NT2/D1 (cell line): Measurements from ENCODE around the gene SLC24A4.

Experiments
- DNase-seq: peaks from one replicate; pipeline ENCODE4 v3.0.0-alpha.2; 2011; ENCODE audit warnings: low read depth, low spot score
- H3K27me3 ChIP-seq: 2 replicates; pipeline ENCODE4 v1.6.0; 2011; ENCODE audit warnings: mild to moderate bottlenecking; ENCODE audit not compliant: insufficient read length, insufficient read depth
- H3K36me3 ChIP-seq: 2 replicates; pipeline ENCODE4 v1.6.1; 2011; ENCODE audit warnings: mild to moderate bottlenecking, low read length, mixed read lengths; ENCODE audit not compliant: insufficient read depth, insufficient read length
- H3K4me1 ChIP-seq: 2 replicates; pipeline ENCODE4 v1.5.1; 2011; ENCODE audit not compliant: insufficient read depth, insufficient read length
- H3K4me3 ChIP-seq: 2 replicates; pipeline ENCODE4 v1.5.1; 2011; ENCODE audit warnings: low read depth; ENCODE audit not compliant: insufficient read length
- H3K9ac ChIP-seq: 2 replicates; pipeline ENCODE4 v1.6.0; 2011; ENCODE audit warnings: low read depth; ENCODE audit not compliant: insufficient read length
- H3K9me3 ChIP-seq: 2 replicates; pipeline ENCODE4 v1.5.1; 2011; ENCODE audit warnings: mild to moderate bottlenecking, low read length; ENCODE audit not compliant: insufficient read depth
- SUZ12 ChIP-seq: IDR thresholded peaks from 2 replicates; pipeline ENCODE4 v1.6.1; 2011; ENCODE audit not compliant: insufficient read length, insufficient read depth; ENCODE audit errors: extremely low read depth
- YY1 ChIP-seq: IDR thresholded peaks from 2 replicates; pipeline ENCODE4 v1.6.1; 2011; ENCODE audit not compliant: insufficient read length, insufficient read depth
- ZNF274 ChIP-seq: IDR thresholded peaks from 2 replicates; pipeline ENCODE4 v1.6.1; 2011; ENCODE audit warnings: mild to moderate bottlenecking, low read depth, low read length

SLC24A4 gene

GRCh38 chr14:92459030-92459949 is 136.3 kb downstream of the SLC24A4 start:
- Histone ChIP-seq H3K9ac (no peak overlapping the region), H3K9me3 (no peaks in the 10 kb centered on the region), H3K36me3 (no peaks in the 10 kb centered on the region), H3K4me3 (no peak overlapping the region), H3K4me1 (peaks cover 5% of the 10 kb centered on the region), H3K27me3 (no peaks in the 10 kb centered on the region)
- no peak for TF ChIP-seq ZNF274
- no peak for TF ChIP-seq SUZ12
- TF ChIP-seq YY1 = no peak
- no peak for DNase-seq

DNA sequence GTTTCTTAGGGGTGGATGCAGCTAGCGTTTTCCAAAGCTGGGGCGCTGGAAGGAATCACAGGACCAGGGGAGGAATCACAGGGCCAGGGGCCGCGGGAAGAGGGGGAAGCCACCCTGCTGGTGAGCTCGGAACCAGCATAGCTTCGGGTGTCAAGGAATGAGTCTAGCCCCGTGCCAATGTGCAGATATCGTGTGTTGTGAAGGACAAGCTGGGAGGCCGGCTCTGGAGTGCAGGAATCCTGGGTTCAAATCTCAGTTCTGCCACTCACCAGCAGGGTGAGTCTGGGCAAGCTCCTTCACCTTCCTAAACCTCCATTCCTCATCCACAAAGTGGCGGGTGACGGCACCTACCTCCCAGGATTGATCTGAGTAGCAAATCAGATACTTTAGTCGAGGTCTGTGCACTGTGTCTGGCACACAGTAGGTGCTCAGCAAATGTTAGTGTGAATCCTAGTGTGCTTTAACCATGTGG is 137.0 kb downstream of the SLC24A4 start:
- no peak overlapping the region for H3K9ac ChIP-seq
- TF ChIP-seq SUZ12 (no peak), ZNF274 (no peak), YY1 (no peak)
- H3K9me3 ChIP-seq = no peaks in the 10 kb centered on the region
- H3K27me3 ChIP-seq = no peaks in the 10 kb centered on the region
- no peak overlapping the region for H3K4me3 ChIP-seq
- H3K4me1 ChIP-seq = peaks cover 5% of the 10 kb centered on the region
- no peak for DNase-seq
- no peaks in the 10 kb centered on the region for H3K36me3 ChIP-seq

DNA sequence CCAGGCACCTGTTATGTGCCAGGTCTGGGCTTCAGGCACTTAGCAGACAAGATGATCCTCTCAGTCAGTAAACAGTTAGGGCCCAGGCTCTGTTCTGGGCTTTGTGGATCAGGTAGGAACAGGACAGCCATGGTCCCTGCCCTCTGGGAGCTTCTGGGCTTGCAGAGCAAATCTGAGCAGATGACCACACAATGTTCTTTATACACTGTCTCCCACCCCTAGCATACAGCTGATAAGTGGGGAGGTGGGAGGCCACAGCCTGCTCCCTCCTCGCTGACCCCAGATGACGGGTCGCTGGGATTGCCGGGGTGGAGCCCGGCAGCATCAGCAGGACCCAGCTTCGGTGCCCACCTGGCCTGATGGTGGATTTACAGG is 137.6 kb downstream of the SLC24A4 start:
- Histone ChIP-seq H3K4me3 (no peak overlapping the region), H3K9ac (no peak overlapping the region), H3K9me3 (no peaks in the 10 kb centered on the region), H3K27me3 (no peaks in the 10 kb centered on the region), H3K4me1 (peaks cover 7% of the 10 kb centered on the region), H3K36me3 (no peaks in the 10 kb centered on the region)
- no peak for DNase-seq
- TF ChIP-seq YY1 (no peak), SUZ12 (no peak), ZNF274 (no peak)

DNA sequence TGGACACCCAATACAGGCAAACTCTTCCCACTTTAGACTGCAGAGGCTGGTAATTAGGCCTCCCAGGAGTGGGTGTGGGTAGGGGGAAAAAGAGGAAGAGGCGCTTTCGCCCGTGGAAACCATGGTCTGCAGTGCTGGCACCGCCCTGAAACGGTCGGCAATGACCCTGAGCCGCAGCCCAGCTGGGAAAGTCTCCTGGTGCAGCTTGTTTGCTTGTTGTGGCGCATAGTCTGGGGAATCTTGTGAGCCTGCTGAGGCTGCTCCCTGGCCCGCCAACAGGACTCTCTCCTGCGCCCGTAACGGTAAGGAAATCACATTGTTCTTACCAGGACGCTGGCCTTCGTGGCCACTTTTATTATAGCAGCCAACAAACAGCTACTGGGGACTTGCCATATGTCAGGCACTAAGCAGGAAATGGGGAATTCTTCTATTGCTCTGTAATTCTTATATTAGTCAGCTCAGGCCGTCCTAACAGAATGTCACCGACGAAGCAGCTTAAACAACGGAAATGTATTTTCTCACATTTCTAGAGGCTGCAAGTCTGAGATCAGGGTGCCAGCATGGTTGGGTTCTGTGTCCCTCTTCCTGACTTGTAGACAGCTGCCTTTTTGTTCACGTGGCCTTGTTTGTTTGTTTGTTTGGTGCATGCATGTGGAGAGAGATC is 138.1 kb downstream of the SLC24A4 start:
- peaks cover 9% of the 10 kb centered on the region for H3K4me1 ChIP-seq
- DNase-seq = no peak
- no peak for TF ChIP-seq YY1
- TF ChIP-seq ZNF274 = no peak
- no peak overlapping the region for H3K4me3 ChIP-seq
- no peak overlapping the region for H3K9ac ChIP-seq
- no peaks in the 10 kb centered on the region for H3K9me3 ChIP-seq
- no peaks in the 10 kb centered on the region for H3K36me3 ChIP-seq
- H3K27me3 ChIP-seq = no peaks in the 10 kb centered on the region

- no peak for TF ChIP-seq YY1
- no peak for TF ChIP-seq SUZ12
- TF ChIP-seq ZNF274 = no peak
- no peak for DNase-seq
These were observed 138.9 kb downstream of the SLC24A4 start for GRCh38 chr14:92461891-92462290.

DNA sequence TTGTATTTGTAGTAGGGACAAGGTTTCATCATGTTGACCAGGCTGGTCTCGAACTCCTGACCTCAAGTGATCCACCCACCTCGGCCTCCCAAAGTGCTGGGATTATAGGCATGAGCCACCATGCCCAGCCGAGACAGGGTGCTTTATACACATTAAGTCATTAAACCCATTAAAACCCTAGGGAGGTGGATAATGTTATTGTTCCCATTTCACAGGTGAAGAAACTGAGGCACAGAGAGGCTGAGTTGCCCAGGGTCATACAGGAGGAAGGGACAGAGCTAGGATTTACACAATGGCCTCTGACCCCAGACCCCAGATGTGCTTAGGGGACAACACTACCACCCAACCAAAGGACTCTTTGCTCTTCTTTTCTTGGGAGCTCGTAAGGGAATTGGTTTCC is 139.6 kb downstream of the SLC24A4 start:
- Histone ChIP-seq H3K27me3 (no peaks in the 10 kb centered on the region), H3K9ac (no peak overlapping the region), H3K4me1 (peaks cover 9% of the 10 kb centered on the region), H3K36me3 (no peaks in the 10 kb centered on the region), H3K9me3 (peaks cover 10% of the 10 kb centered on the region; the same call in 1 of the 2 replicates), H3K4me3 (no peak overlapping the region)
- DNase-seq = no peak
- no peak for TF ChIP-seq YY1
- TF ChIP-seq SUZ12 = no peak
- TF ChIP-seq ZNF274 = no peak

More at GRCh38 chr14:92461891-92462290, 138.9 kb downstream of the SLC24A4 start:
- Histone ChIP-seq H3K4me3 (no peak overlapping the region), H3K9me3 (peaks cover 4% of the 10 kb centered on the region; the same call in 1 of the 2 replicates), H3K36me3 (no peaks in the 10 kb centered on the region), H3K27me3 (no peaks in the 10 kb centered on the region), H3K9ac (no peak overlapping the region), H3K4me1 (peaks cover 9% of the 10 kb centered on the region)

- no peaks in the 10 kb centered on the region for H3K27me3 ChIP-seq
- no peak for DNase-seq
- H3K4me1 ChIP-seq = peaks cover 9% of the 10 kb centered on the region
- no peak overlapping the region for H3K4me3 ChIP-seq
- H3K9me3 ChIP-seq = peaks cover 11% of the 10 kb centered on the region; the same call in 1 of the 2 replicates
- no peak overlapping the region for H3K9ac ChIP-seq
- H3K36me3 ChIP-seq = no peaks in the 10 kb centered on the region
- TF ChIP-seq YY1 = no peak
These were observed 140.2 kb downstream of the SLC24A4 start for GRCh38 chr14:92463141-92463540.
